Bronchial epithelial cell (primary cell): ENCODE data around the gene SCGB3A2. TPM values are rescaled to one million over a fixed set of nuclear protein-coding genes. Genes with fewer than 3 reads are reported as not detected.

Experiments used
- DNase-seq: peaks from one replicate; pipeline ENCODE4 v3.0.0-alpha.2; 2010; ENCODE audit warnings: low read depth
- FAIRE-seq: peaks from 2 replicates; lab custom pipeline; 2011; peaks lifted over from hg19 to GRCh38; lab: Jason Lieb, UNC
- H3K27me3 ChIP-seq: 2 replicates; pipeline ENCODE4 v1.5.1; 2011; ENCODE audit warnings: low read length; ENCODE audit not compliant: control insufficient read depth, insufficient read depth
- H3K36me3 ChIP-seq: 2 replicates; pipeline ENCODE4 v1.5.1; 2011; ENCODE audit warnings: low read length; ENCODE audit not compliant: control insufficient read depth, insufficient read depth
- H3K4me3 ChIP-seq: 2 replicates; pipeline ENCODE4 v1.5.1; 2011; ENCODE audit warnings: mild to moderate bottlenecking, low read depth, low read length, control low read depth
- CTCF ChIP-seq: IDR thresholded peaks from 2 replicates; pipeline ENCODE4 v1.5.1; 2011; ENCODE audit warnings: mild to moderate bottlenecking, moderate library complexity, low read length, control low read depth, inconsistent platforms; ENCODE audit not compliant: insufficient read depth, severe bottlenecking
- total RNA-seq: library from RNA; depleted of rRNA; stranded (reverse); fragments of >200 nt; gene quantifications from 2 replicates; pipeline ENCODE4 v1.2.1, GENCODE V29; 2014

Gene SCGB3A2
- total RNA-seq, 1 donor from 2014 or later: not detected

GRCh38 chr5:147836439-147836838 is 42.1 kb upstream of the SCGB3A2 start:
- DNase-seq (no peak), FAIRE-seq (no peak)
- H3K27me3 ChIP-seq: no peaks in the 10 kb centered on the region
- H3K36me3 ChIP-seq: no peaks in the 10 kb centered on the region
- no peak overlapping the region for H3K4me3 ChIP-seq
- no peak for TF ChIP-seq CTCF

GRCh38 chr5:147842869-147843268 is 35.6 kb upstream of the SCGB3A2 start:
- H3K27me3 ChIP-seq: peaks cover 1% of the 10 kb centered on the region
- TF ChIP-seq CTCF: no peak

GRCh38 chr5:147844846-147845245 is 33.7 kb upstream of the SCGB3A2 start:
- no peak for FAIRE-seq
- TF ChIP-seq CTCF: no peak
- Histone ChIP-seq H3K36me3 (no peaks in the 10 kb centered on the region), H3K4me3 (no peak overlapping the region), H3K27me3 (peaks cover 1% of the 10 kb centered on the region)
- no peak for DNase-seq

More at GRCh38 chr5:147842869-147843268, 35.6 kb upstream of the SCGB3A2 start:
- H3K4me3 ChIP-seq: no peak overlapping the region
- FAIRE-seq: no peak
- no peaks in the 10 kb centered on the region for H3K36me3 ChIP-seq
- DNase-seq: no peak

GRCh38 chr5:147845618-147846017 is 32.9 kb upstream of the SCGB3A2 start:
- DNase-seq (no peak), FAIRE-seq (no peak)
- Histone ChIP-seq H3K27me3 (peaks cover 1% of the 10 kb centered on the region), H3K36me3 (no peaks in the 10 kb centered on the region), H3K4me3 (no peak overlapping the region)
- TF ChIP-seq CTCF: no peak

- no peak for DNase-seq
- Histone ChIP-seq H3K36me3 (no peaks in the 10 kb centered on the region), H3K27me3 (no peaks in the 10 kb centered on the region), H3K4me3 (no peak overlapping the region)
- TF ChIP-seq CTCF: no peak
- no peak for FAIRE-seq
Measured at GRCh38 chr5:147849226-147849625, 29.3 kb upstream of the SCGB3A2 start.

- peaks cover 2% of the 10 kb centered on the region for H3K27me3 ChIP-seq
- no peak overlapping the region for H3K4me3 ChIP-seq
- FAIRE-seq (no peak), DNase-seq (no peak)
- H3K36me3 ChIP-seq: no peaks in the 10 kb centered on the region
- TF ChIP-seq CTCF: no peak
Measured at GRCh38 chr5:147851578-147851977, 26.9 kb upstream of the SCGB3A2 start.
